IMR-90 (cell line): ENCODE results near the gene CCDC167. TPM values are rescaled to one million over a fixed set of nuclear protein-coding genes. Genes with fewer than 3 reads are reported as not detected.
"Not testable (repeated sequence)": the region's sequence is repeated elsewhere in the genome, so short reads cannot be mapped to it uniquely, and the experiment has no call there.

ENCODE experiments used
- ATAC-seq: fragments of 200-7000 bp; cut with Tn5 transposase; 2 replicates; pipeline ENCODE4 v1.9.1; 2020; ENCODE audit warnings: low read depth, mild to moderate bottlenecking, moderate library complexity
- BruUV-seq: library from RNA; stranded (reverse); fragments of 400-500 nt; replicated peaks from 2 replicates; lab custom pipeline; 2021; lab: Mats Ljungman, UMichigan
- CTCF ChIA-PET: fragments of 300-600 bp; formaldehyde crosslinking; extraction: SDS; loops from one replicate; lab custom pipeline; 2021; ENCODE audit warnings: antibody characterized with exemption; lab: Yijun Ruan, JAX
- POLR2A ChIA-PET: fragments of 300-600 bp; sonication (Branson Sonifier 250); formaldehyde crosslinking; loops from one replicate; lab custom pipeline; 2022; ENCODE audit warnings: antibody characterized with exemption; ENCODE audit not compliant: unreplicated experiment; lab: Charles Lee
- DNase-seq: peaks from one replicate; pipeline ENCODE4 v3.0.0; 2013
- H2AFZ ChIP-seq: replicated peaks from 2 replicates; pipeline ENCODE3; 2013; ENCODE audit warnings: low read length, mild to moderate bottlenecking; ENCODE audit not compliant: poor library complexity
- H2AK5ac ChIP-seq: 2 replicates; pipeline ENCODE4 v1.6.1; 2013; ENCODE audit warnings: low read depth, low read length, inconsistent platforms
- H2AK9ac ChIP-seq: replicated peaks from 2 replicates; pipeline ENCODE3; 2013; ENCODE audit warnings: mild to moderate bottlenecking, low read depth, low read length, moderate library complexity; ENCODE audit not compliant: poor library complexity
- H2BK120ac ChIP-seq: 2 replicates; pipeline ENCODE4 v1.6.1; 2013; ENCODE audit warnings: low read depth, low read length, inconsistent platforms
- H2BK15ac ChIP-seq: 3 replicates; pipeline ENCODE4 v1.6.1; 2013; ENCODE audit warnings: low read depth, low read length, inconsistent platforms
- H2BK20ac ChIP-seq: 2 replicates; pipeline ENCODE4 v1.6.1; 2013; ENCODE audit warnings: low read depth, mild to moderate bottlenecking, inconsistent platforms, low read length, moderate library complexity
- H2BK5ac ChIP-seq: 2 replicates; pipeline ENCODE4 v1.6.1; 2013; ENCODE audit warnings: mild to moderate bottlenecking, low read depth, low read length, inconsistent platforms; ENCODE audit not compliant: poor library complexity, severe bottlenecking
- H3K14ac ChIP-seq: replicated peaks from 2 replicates; pipeline ENCODE4 v1.6.1; 2013; ENCODE audit warnings: low read depth, low read length, inconsistent platforms
- H3K18ac ChIP-seq: 2 replicates; pipeline ENCODE4 v1.6.1; 2013; ENCODE audit warnings: low read depth, low read length, control low read depth
- H3K23ac ChIP-seq: 2 replicates; pipeline ENCODE4 v1.6.1; 2013; ENCODE audit warnings: low read depth, low read length, inconsistent platforms
- H3K27ac ChIP-seq: 2 replicates; pipeline ENCODE4 v1.5.1; 2013; ENCODE audit warnings: mild to moderate bottlenecking, control low read depth, low read length; ENCODE audit not compliant: insufficient read depth
- H3K27me3 ChIP-seq: 2 replicates; pipeline ENCODE4 v1.6.1; 2013; ENCODE audit warnings: low read length; ENCODE audit not compliant: control insufficient read depth, insufficient read depth
- H3K36me3 ChIP-seq: 2 replicates; pipeline ENCODE4 v1.6.1; 2013; ENCODE audit warnings: low read length, mixed read lengths; ENCODE audit not compliant: control insufficient read depth, insufficient read depth
- H3K4ac ChIP-seq: 2 replicates; pipeline ENCODE4 v1.6.1; 2013; ENCODE audit warnings: low read depth, low read length, inconsistent platforms
- H3K4me1 ChIP-seq: 2 replicates; pipeline ENCODE4 v1.6.1; 2013; ENCODE audit warnings: low read length, mixed read lengths; ENCODE audit not compliant: control insufficient read depth, insufficient read depth
- H3K4me2 ChIP-seq: 2 replicates; pipeline ENCODE4 v1.6.1; 2013; ENCODE audit warnings: low read depth, mild to moderate bottlenecking, control low read depth, low read length, moderate library complexity
- H3K4me3 ChIP-seq: 2 replicates; pipeline ENCODE4 v1.5.1; 2013; ENCODE audit warnings: low read depth, mild to moderate bottlenecking, control low read depth, low read length, moderate library complexity; ENCODE audit not compliant: insufficient read depth
- H3K56ac ChIP-seq: 2 replicates; pipeline ENCODE4 v1.6.1; 2013; ENCODE audit warnings: low read length, inconsistent platforms; ENCODE audit not compliant: insufficient read depth; ENCODE audit errors: extremely low read depth
- H3K79me1 ChIP-seq, 2 experiments: 2 replicates each; pipeline ENCODE4 v1.6.1; 2013; ENCODE audit warnings: low read length in 2 of 2, inconsistent platforms in 1 of 2, low read depth in 1 of 2
- H3K9ac ChIP-seq: 2 replicates; pipeline ENCODE4 v1.6.1; 2013; ENCODE audit warnings: low read depth, low read length, control low read depth
- H3K9me1 ChIP-seq: 2 replicates; pipeline ENCODE4 v1.6.1; 2013; ENCODE audit warnings: low read length, inconsistent platforms; ENCODE audit not compliant: insufficient read depth
- H3K9me3 ChIP-seq: 2 replicates; pipeline ENCODE4 v1.6.1; 2013; ENCODE audit warnings: low read length; ENCODE audit not compliant: control insufficient read depth, insufficient read depth
- H4K20me1 ChIP-seq: 2 replicates; pipeline ENCODE4 v1.6.1; 2013; ENCODE audit warnings: low read length, inconsistent platforms; ENCODE audit not compliant: insufficient read depth
- H4K5ac ChIP-seq: 2 replicates; pipeline ENCODE4 v1.6.1; 2013; ENCODE audit warnings: mild to moderate bottlenecking, low read depth, low read length, control low read depth
- H4K8ac ChIP-seq, 2 experiments: 2 replicates each; pipeline ENCODE4 v1.6.1; 2013; ENCODE audit warnings: low read depth in 2 of 2, low read length in 2 of 2, control low read depth in 1 of 2, inconsistent platforms in 1 of 2
- H4K91ac ChIP-seq: 2 replicates; pipeline ENCODE4 v1.6.1; 2013; ENCODE audit warnings: low read depth, low read length, inconsistent platforms; ENCODE audit not compliant: insufficient read depth
- WGBS, 2 experiments: methylation state at CpG; one replicate each; pipeline versions ENCODE4 v1.1.5 to v1.1.7; 2013; ENCODE audit warnings: missing lambda C conversion rate in 2 of 2; ENCODE audit not compliant: insufficient read length in 1 of 2; ENCODE audit errors: extremely low coverage in 2 of 2; 5-methylcytosine and 5-hydroxymethylcytosine counted together
- dilution Hi-C: fragments of 300-500 bp; cut with HindIII; formaldehyde crosslinking; loops from one replicate; pipeline ENCODE4 v1.14.3; 2018; ENCODE audit warnings: low sequenced_read_pairs; ENCODE audit not compliant: unreplicated experiment
- in situ Hi-C: fragments of 300-500 bp; cut with MboI; formaldehyde crosslinking; loops from 3 replicates; pipeline ENCODE4 v1.14.3; 2019; ENCODE audit warnings: low sequenced_read_pairs, inconsistent platforms, mixed read lengths
- intact Hi-C: fragments of 100-400 bp; cut with micrococcal nuclease; formaldehyde crosslinking; loops from 2 replicates; pipeline ENCODE4 v1.10.0; 2022
- polyA plus RNA-seq, 3 experiments: library from polyadenylated mRNA; depleted of rRNA; stranded (reverse); fragments of >200 nt; gene quantifications; 2 replicates each; pipeline ENCODE4 v1.2.3, GENCODE V29; 2012; ENCODE audit warnings: low replicate concordance in 1 of 3
- total RNA-seq: library from RNA; depleted of rRNA; stranded (reverse); fragments of >200 nt; gene quantifications from 2 replicates; pipeline ENCODE4 v1.2.3, GENCODE V29; 2012

The CCDC167 gene
- total and polyA plus RNA-seq, 2 of the 4 experiments (the other 2 are of a cell fraction) = 35.8 to 96.8 TPM

DNA sequence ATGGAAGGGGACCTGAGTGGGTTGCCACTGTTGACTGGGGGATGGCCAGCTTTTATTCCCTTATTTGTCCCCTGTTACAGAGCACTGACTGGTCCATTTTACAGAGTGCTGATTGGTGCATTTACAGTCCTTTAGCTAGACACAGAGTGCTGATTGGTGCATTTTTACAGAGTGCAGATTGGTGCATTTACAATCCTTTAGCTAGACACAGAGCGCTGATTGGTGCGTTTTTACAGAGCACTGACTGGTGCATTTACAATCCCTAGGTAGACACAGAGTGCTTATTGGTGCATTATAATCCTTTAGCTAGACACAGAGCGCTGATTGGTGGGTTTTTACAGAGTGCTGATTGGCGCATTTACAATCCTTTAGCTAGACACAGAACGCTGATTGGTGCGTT is 1.2 kb upstream of the CCDC167 start:
- intact Hi-C loops, H3K9ac ChIP-seq, CTCF ChIA-PET, H3K27ac ChIP-seq, H2BK15ac ChIP-seq, H2BK5ac ChIP-seq, H3K14ac ChIP-seq, BruUV-seq, H4K20me1 ChIP-seq, H3K56ac ChIP-seq, in situ Hi-C loops, H3K18ac ChIP-seq, H2AFZ ChIP-seq, H2BK120ac ChIP-seq, H2BK20ac ChIP-seq, H3K9me1 ChIP-seq, H3K4ac ChIP-seq, H2AK9ac ChIP-seq, H2AK5ac ChIP-seq, H3K4me1 ChIP-seq, dilution Hi-C loops, DNase-seq, H3K23ac ChIP-seq, H3K36me3 ChIP-seq, H4K5ac ChIP-seq, POLR2A ChIA-PET, H3K4me2 ChIP-seq, H4K91ac ChIP-seq, H3K4me3 ChIP-seq, ATAC-seq, H3K9me3 ChIP-seq: not testable (repeated sequence)
- peaks cover 7 to 20% of the 10 kb centered on the region in 2 experiments; a peak in 3 of 4 replicates for H3K79me1 ChIP-seq
- H3K27me3 ChIP-seq = peaks cover 20% of the 10 kb centered on the region
- WGBS, 2 experiments = 100% methylated on average over 1 of the region's 6 CpGs; no CpG with 5 or more reads in 1 of the 2 experiments
- 0 out of 4 replicates have a peak overlapping the region, but pooled peaks of 1 of the 2 experiments have one; percentile 23 for H4K8ac ChIP-seq
